Endothelial cell of umbilical vein (primary cell): ENCODE results near the gene SNX19. TPM values are rescaled to one million over a fixed set of nuclear protein-coding genes. Genes with fewer than 3 reads are reported as not detected.

Source experiments
- BruUV-seq: library from RNA; stranded (reverse); fragments of 400-500 nt; replicated peaks from 2 replicates; lab custom pipeline; 2021; lab: Mats Ljungman, UMichigan
- CTCF ChIA-PET: fragments of 300-600, 350-600 bp; sonication (Branson Sonifier 250); formaldehyde crosslinking; loops from one replicate; lab custom pipeline; 2021; ENCODE audit warnings: antibody characterized with exemption, inconsistent platforms; lab: Charles Lee
- POLR2A ChIA-PET: fragments of 300-600, 350-600 bp; sonication (Branson Sonifier 250); formaldehyde crosslinking; loops from one replicate; lab custom pipeline; 2021; ENCODE audit warnings: antibody characterized with exemption, inconsistent platforms; lab: Charles Lee
- DNase-seq: peaks from one replicate; pipeline ENCODE4 v3.0.0-alpha.2; 2011; ENCODE audit warnings: low read depth, low spot score
- FAIRE-seq: peaks from 2 replicates; lab custom pipeline; 2011; peaks lifted over from hg19 to GRCh38; lab: Jason Lieb, UNC
- H2AFZ ChIP-seq: 2 replicates; pipeline ENCODE4 v1.6.0; 2012; ENCODE audit warnings: low read depth, low read length, control low read depth, inconsistent platforms
- H3K27ac ChIP-seq: 2 replicates; pipeline ENCODE4 v1.5.1; 2011; ENCODE audit warnings: low read depth, mild to moderate bottlenecking, control low read depth, low read length, moderate library complexity; ENCODE audit not compliant: insufficient read depth
- H3K27me3 ChIP-seq, 2 experiments: 2 replicates each; pipeline versions ENCODE4 v1.6.0 to v1.6.1; 2011; ENCODE audit warnings: low read length in 2 of 2, mixed read lengths in 1 of 2; ENCODE audit not compliant: control insufficient read depth in 2 of 2, insufficient read depth in 2 of 2
- H3K36me3 ChIP-seq, 2 experiments: 2 replicates in 1 of 2; 3 replicates in 1 of 2; pipeline ENCODE4 v1.5.1; 2011; ENCODE audit warnings: low read length in 2 of 2, mild to moderate bottlenecking in 1 of 2, moderate library complexity in 1 of 2; ENCODE audit not compliant: control insufficient read depth in 2 of 2, insufficient read depth in 2 of 2; ENCODE audit errors: extremely low read depth in 1 of 2
- H3K4me1 ChIP-seq: 3 replicates; pipeline ENCODE4 v1.5.1; 2011; ENCODE audit warnings: mild to moderate bottlenecking, low read length; ENCODE audit not compliant: control insufficient read depth, insufficient read depth; ENCODE audit errors: extremely low read depth
- H3K4me2 ChIP-seq: 2 replicates; pipeline ENCODE4 v1.6.1; 2011; ENCODE audit warnings: low read length, control low read depth, mixed read lengths; ENCODE audit not compliant: insufficient read depth
- H3K4me3 ChIP-seq, 3 experiments: fragments of 200-600 bp in 1 of 3; sonication (generic), shearing (Covaris generic) in 1 of 3; replicated peaks in 1 of 3; 2 replicates each; pipeline ENCODE4 v1.5.1; 2011 to 2016; ENCODE audit warnings: control low read depth in 3 of 3, low read length in 3 of 3, mild to moderate bottlenecking in 2 of 3, inconsistent platforms in 1 of 3, low read depth in 1 of 3, moderate library complexity in 1 of 3; ENCODE audit not compliant: insufficient read depth in 1 of 3
- H3K79me2 ChIP-seq: 2 replicates; pipeline ENCODE4 v1.6.0; 2012; ENCODE audit warnings: low read length, inconsistent platforms; ENCODE audit not compliant: control insufficient read depth, insufficient read depth
- H3K9ac ChIP-seq: replicated peaks from 2 replicates; pipeline ENCODE3; 2011; ENCODE audit warnings: low read length, control low read depth; ENCODE audit not compliant: insufficient read depth; ENCODE audit errors: extremely low read depth
- H3K9me1 ChIP-seq: replicated peaks from 3 replicates; pipeline ENCODE4 v1.6.0; 2011; ENCODE audit warnings: mild to moderate bottlenecking, low read length; ENCODE audit not compliant: control insufficient read depth, insufficient read depth; ENCODE audit errors: extremely low read depth
- H3K9me3 ChIP-seq: replicated peaks from 2 replicates; pipeline ENCODE4 v1.5.1; 2012; ENCODE audit warnings: low read length, inconsistent platforms; ENCODE audit not compliant: control insufficient read depth, insufficient read depth
- H4K20me1 ChIP-seq: replicated peaks from 2 replicates; pipeline ENCODE3; 2011; ENCODE audit warnings: mild to moderate bottlenecking, low read length; ENCODE audit not compliant: control insufficient read depth, insufficient read depth; ENCODE audit errors: extremely low read depth
- EZH2 ChIP-seq: IDR thresholded peaks from 2 replicates; pipeline ENCODE4 v1.6.1; 2012; ENCODE audit warnings: borderline replicate concordance, low read depth, mild to moderate bottlenecking, moderate library complexity, low read length, inconsistent platforms; ENCODE audit not compliant: severe bottlenecking
- GATA2 ChIP-seq: IDR thresholded peaks from 2 replicates; pipeline ENCODE4 v1.7.0; 2011; ENCODE audit warnings: low read depth, mild to moderate bottlenecking, moderate library complexity, mixed read lengths, low read length; ENCODE audit not compliant: insufficient read length, insufficient read depth
- JUN ChIP-seq: IDR thresholded peaks from 2 replicates; pipeline ENCODE4 v1.6.1; 2011; ENCODE audit warnings: borderline replicate concordance, low read depth; ENCODE audit not compliant: insufficient read length, insufficient read depth
- MYC ChIP-seq: IDR thresholded peaks from one replicate; pipeline ENCODE4 v1.6.1; 2011; ENCODE audit warnings: mild to moderate bottlenecking, low read depth, low read length
- POLR2A ChIP-seq: IDR thresholded peaks from 2 replicates; pipeline ENCODE4 v1.6.1; 2012; ENCODE audit warnings: low read depth, mild to moderate bottlenecking, control low read depth, low read length
- POLR2AphosphoS5 ChIP-seq: IDR thresholded peaks from 2 replicates; pipeline ENCODE4 v1.6.1; 2012; ENCODE audit warnings: low read depth, mild to moderate bottlenecking, control low read depth, low read length, moderate library complexity; ENCODE audit not compliant: insufficient read depth
- dilution Hi-C: fragments of 300-500 bp; cut with MboI; formaldehyde crosslinking; loops from one replicate; pipeline ENCODE4 v1.15.0; 2019; ENCODE audit warnings: low sequenced_read_pairs; ENCODE audit not compliant: extremely low pct_ligation_motif_present
- intact Hi-C: fragments of 100-400 bp; cut with micrococcal nuclease; formaldehyde crosslinking; loops from one replicate; pipeline ENCODE4 v1.10.0; 2022
- polyA plus RNA-seq, 4 experiments: library from polyadenylated mRNA; depleted of rRNA in 3 of 4; stranded (reverse) in 3 of 4; unstranded in 1 of 4; fragments of >200 nt; gene quantifications; 2 replicates each; pipeline versions ENCODE4 v1.2.1 to v1.2.3, GENCODE V29; 2011 to 2012; ENCODE audit warnings: missing spikeins in 1 of 4
- total RNA-seq: library from RNA; stranded (reverse); gene quantifications from 2 replicates; pipeline ENCODE4 v1.2.3, GENCODE V29; 2021
- TF ChIP-seq, protein P1 (sequence below), 2 donors: IDR thresholded peaks; 1 replicate in 1 of 2; 2 replicates in 1 of 2; pipeline ENCODE4 v1.5.1; 2011; ENCODE audit warnings: low read length in 2 of 2, mild to moderate bottlenecking in 2 of 2, moderate library complexity in 2 of 2, control low read depth in 1 of 2, inconsistent platforms in 1 of 2, low read depth in 1 of 2; ENCODE audit not compliant: insufficient read depth in 1 of 2; ENCODE audit errors: extremely low read depth in 1 of 2
- TF ChIP-seq, protein P2 (sequence below): IDR thresholded peaks from 2 replicates; pipeline ENCODE4 v1.6.1; 2011; ENCODE audit not compliant: insufficient read depth, insufficient read length

The SNX19 gene
- total and polyA plus RNA-seq, 2 donors (not counting 3 experiments of a cell fraction or from before 2014, with no cell fraction given) = 37.4 to 49.8 TPM

DNA sequence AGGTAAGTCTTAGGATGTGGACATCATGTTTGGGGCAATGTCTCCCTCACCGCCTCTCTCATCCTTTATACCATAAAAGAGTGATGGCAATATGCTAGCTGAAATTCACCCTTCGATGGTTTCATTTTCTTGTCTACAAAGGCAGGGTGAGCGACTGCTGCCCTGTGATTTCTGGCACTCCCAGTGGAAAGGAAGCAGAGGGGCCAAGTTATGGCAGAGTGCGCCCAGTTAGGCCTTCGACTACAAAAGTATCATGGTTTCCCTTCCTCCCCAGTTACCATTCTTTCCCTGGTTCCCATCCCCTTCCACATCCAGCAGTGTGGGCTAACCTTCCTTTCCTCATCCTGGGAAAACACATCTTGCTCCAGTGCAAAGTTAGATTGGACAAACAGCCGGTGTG lies 43.8 kb downstream of the SNX19 start:
- H2AFZ ChIP-seq = no peak overlapping the region

DNA sequence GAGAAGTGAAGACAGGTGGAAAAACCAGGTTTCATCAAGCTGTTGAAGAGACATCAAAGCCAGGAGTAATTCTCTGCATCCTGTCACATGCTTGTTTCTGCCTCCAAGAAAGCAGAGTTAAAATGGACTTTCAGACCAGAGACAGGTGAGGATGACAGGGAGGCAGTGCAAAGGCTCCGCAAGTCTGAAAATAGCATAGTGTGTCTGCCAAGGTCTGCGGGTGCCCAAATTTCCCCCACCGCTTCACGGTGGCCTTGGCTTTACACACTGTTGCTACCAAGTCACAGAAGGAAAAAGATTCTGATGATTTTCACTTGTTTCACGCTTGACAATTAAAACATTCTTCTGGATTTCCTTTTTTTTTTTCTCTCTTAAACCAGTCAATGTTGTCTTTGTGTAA lies 44.2 kb downstream of the SNX19 start:
- FAIRE-seq (no peak), DNase-seq (no peak)
- no peaks in the 10 kb centered on the region for H3K79me2 ChIP-seq
- ChIA-PET CTCF (interaction anchor here (2.3 to 3.4 kb wide), 3 partner anchors 10 to 441 kb away, joined by 8 to 18 read pairs (median 10); no protein-coding TSS in a partner anchor), POLR2A (no interaction called here)
- no peaks in the 10 kb centered on the region for H3K27me3 ChIP-seq
- H3K9me1 ChIP-seq = no peaks in the 10 kb centered on the region
- intact Hi-C loops (no loop called here), dilution Hi-C loops (loop anchor here (25.0 kb wide), 1 partner anchor 435 kb away; the partner anchor contains the start of genes ADAMTS15 and ADAMTS8)
- no peak overlapping the region for H3K4me2 ChIP-seq
- no peaks in the 10 kb centered on the region for H4K20me1 ChIP-seq
- H3K9me3 ChIP-seq = no peaks in the 10 kb centered on the region
- peaks cover 0 to 5% of the 10 kb centered on the region in 2 experiments for H3K36me3 ChIP-seq
- TF ChIP-seq, protein P1, sequence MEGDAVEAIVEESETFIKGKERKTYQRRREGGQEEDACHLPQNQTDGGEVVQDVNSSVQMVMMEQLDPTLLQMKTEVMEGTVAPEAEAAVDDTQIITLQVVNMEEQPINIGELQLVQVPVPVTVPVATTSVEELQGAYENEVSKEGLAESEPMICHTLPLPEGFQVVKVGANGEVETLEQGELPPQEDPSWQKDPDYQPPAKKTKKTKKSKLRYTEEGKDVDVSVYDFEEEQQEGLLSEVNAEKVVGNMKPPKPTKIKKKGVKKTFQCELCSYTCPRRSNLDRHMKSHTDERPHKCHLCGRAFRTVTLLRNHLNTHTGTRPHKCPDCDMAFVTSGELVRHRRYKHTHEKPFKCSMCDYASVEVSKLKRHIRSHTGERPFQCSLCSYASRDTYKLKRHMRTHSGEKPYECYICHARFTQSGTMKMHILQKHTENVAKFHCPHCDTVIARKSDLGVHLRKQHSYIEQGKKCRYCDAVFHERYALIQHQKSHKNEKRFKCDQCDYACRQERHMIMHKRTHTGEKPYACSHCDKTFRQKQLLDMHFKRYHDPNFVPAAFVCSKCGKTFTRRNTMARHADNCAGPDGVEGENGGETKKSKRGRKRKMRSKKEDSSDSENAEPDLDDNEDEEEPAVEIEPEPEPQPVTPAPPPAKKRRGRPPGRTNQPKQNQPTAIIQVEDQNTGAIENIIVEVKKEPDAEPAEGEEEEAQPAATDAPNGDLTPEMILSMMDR (IDR thresholded peaks at IDR 0.05; ENCODE audit: extremely low read depth in 1 of 2, insufficient read depth in 1 of 2, low read depth in 1 of 2, low read length in 2 of 2) = no peak
- no peak for TF ChIP-seq GATA2
- TF ChIP-seq MYC = no peak
- no peak for TF ChIP-seq POLR2AphosphoS5
- TF ChIP-seq, protein P2, sequence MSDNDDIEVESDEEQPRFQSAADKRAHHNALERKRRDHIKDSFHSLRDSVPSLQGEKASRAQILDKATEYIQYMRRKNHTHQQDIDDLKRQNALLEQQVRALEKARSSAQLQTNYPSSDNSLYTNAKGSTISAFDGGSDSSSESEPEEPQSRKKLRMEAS = no peak
- no peak for TF ChIP-seq EZH2
- no peak overlapping the region for H2AFZ ChIP-seq
- BruUV-seq = no TSS peak
- no peak overlapping the region for H3K27ac ChIP-seq
- no peak overlapping the region for H3K4me3 ChIP-seq
- no peak overlapping the region for H3K9ac ChIP-seq
- H3K4me1 ChIP-seq = peaks cover 19% of the 10 kb centered on the region

More for the DNA sequence above, 43.8 kb downstream of the SNX19 start:
- CTCF ChIA-PET = interaction anchor here (1.5 to 3.4 kb wide), 4 partner anchors 10 to 441 kb away, joined by 3 to 18 read pairs (median 9); no protein-coding TSS in a partner anchor
- no peaks in the 10 kb centered on the region for H3K79me2 ChIP-seq
- dilution Hi-C loops = loop anchor here (25.0 kb wide), 1 partner anchor 435 kb away; the partner anchor contains the start of genes ADAMTS15 and ADAMTS8
- H3K36me3 ChIP-seq = peaks cover 0 to 5% of the 10 kb centered on the region in 2 experiments
- H3K9me3 ChIP-seq = no peaks in the 10 kb centered on the region
- no peaks in the 10 kb centered on the region for H4K20me1 ChIP-seq
- POLR2A ChIA-PET = no interaction called here
- H3K4me2 ChIP-seq = no peak overlapping the region
- H3K9ac ChIP-seq = no peak overlapping the region
- no peak overlapping the region for H3K4me3 ChIP-seq
- H3K27me3 ChIP-seq = no peaks in the 10 kb centered on the region
- H3K9me1 ChIP-seq = no peaks in the 10 kb centered on the region
- FAIRE-seq (peak; percentile 4), DNase-seq (no peak)
- peak overlapping the region; percentile 14 for H3K27ac ChIP-seq
- H3K4me1 ChIP-seq = peaks cover 19% of the 10 kb centered on the region
- TF ChIP-seq JUN (no peak), POLR2A (no peak), POLR2AphosphoS5 (no peak), GATA2 (no peak), MYC (no peak), EZH2 (no peak)
- TF ChIP-seq, protein P2 = no peak
- BruUV-seq = no TSS peak
- intact Hi-C loops = no loop called here
